Fibroblast of mammary gland (primary cell): ENCODE data around the gene TDRD9.
"Not testable (repeated sequence)": the region's sequence is repeated elsewhere in the genome, so short reads cannot be mapped to it uniquely, and the experiment has no call there.

Source experiments
- DNase-seq: peaks from one replicate; pipeline ENCODE4 v3.0.0-alpha.2; 2010; ENCODE audit warnings: low read depth
- H3K4me3 ChIP-seq: 2 replicates; pipeline ENCODE4 v1.5.1; 2011; ENCODE audit warnings: low read depth, mild to moderate bottlenecking, low read length, moderate library complexity; ENCODE audit not compliant: control insufficient read depth
- CTCF ChIP-seq: conservative IDR thresholded peaks from 2 replicates; pipeline ENCODE4 v1.5.1; 2011; ENCODE audit warnings: low read depth, low read length, inconsistent platforms; ENCODE audit not compliant: control insufficient read depth, insufficient read depth

TDRD9 gene

DNA sequence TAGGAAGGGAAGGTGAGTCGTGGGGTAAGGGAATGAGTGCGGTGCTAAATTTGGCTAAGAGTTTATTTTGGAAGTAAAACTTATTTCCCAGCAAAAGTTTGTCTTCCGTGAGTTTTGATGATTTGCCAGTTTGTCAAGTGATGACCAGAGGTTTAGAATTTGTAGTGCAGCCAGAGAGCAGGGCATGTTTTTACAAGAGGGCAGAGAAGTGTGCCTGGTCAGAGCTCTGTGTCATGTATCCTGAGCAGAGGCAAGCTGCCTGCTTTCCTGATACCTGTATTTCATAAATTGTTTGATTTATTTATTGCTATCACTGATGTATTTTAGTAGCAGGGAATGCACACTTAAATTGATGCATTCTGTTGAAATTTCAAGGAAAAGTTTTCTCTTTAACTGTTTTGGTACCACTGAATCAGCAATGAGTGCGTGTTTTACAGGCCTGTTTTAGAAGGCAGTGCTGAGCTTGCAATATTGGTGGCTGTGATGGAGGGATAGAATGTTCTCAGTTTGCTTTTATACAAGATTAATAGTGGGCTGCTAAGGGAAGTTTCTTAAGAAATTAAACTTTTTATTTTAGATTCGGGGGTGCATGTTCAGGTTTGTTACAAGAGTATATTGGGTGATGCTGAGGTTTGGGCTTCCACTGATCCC lies 33.8 kb downstream of the TDRD9 start:
- DNase-seq: no peak
- TF ChIP-seq CTCF: no peak
- no peak overlapping the region for H3K4me3 ChIP-seq

GRCh38 chr14:103966631-103967030 lies 38.4 kb downstream of the TDRD9 start:
- no peak for TF ChIP-seq CTCF
- H3K4me3 ChIP-seq: no peak overlapping the region
- no peak for DNase-seq

- H3K4me3 ChIP-seq: no peak overlapping the region
- TF ChIP-seq CTCF: no peak
- DNase-seq: no peak
Observed at GRCh38 chr14:103969961-103970360, 41.7 kb downstream of the TDRD9 start.

GRCh38 chr14:103973354-103973753 lies 45.1 kb downstream of the TDRD9 start:
- no peak overlapping the region for H3K4me3 ChIP-seq
- no peak for TF ChIP-seq CTCF
- no peak for DNase-seq

- no peak for DNase-seq
- H3K4me3 ChIP-seq: no peak overlapping the region
- TF ChIP-seq CTCF: no peak
Observed at GRCh38 chr14:103974575-103974974, 46.3 kb downstream of the TDRD9 start.

GRCh38 chr14:103980623-103981238 lies 52.5 kb downstream of the TDRD9 start:
- peak; percentile 38 for TF ChIP-seq CTCF
- peak; percentile 49 for DNase-seq
- H3K4me3 ChIP-seq: not testable (repeated sequence)
